Stimulated activated CD4-positive, alpha-beta T cell treated with anti-CD3 and anti-CD28 coated beads, Interleukin-2, amount 100 ng/mL, for 24 hours (primary cell): ENCODE results near the gene LRP1-AS.

Experiments used
- DNase-seq, 2 donors: peaks; one replicate each; pipeline ENCODE4 v3.0.0-alpha.2; 2020

The LRP1-AS gene

GRCh38 chr12:57146961-57147944 lies at the start of gene LRP1-AS:
Gene LRP1-AS (minus strand): TSS chr12:57147619.
- no peak for DNase-seq

- DNase-seq = no peak
Observed at GRCh38 chr12:57196956-57197355, 49.5 kb upstream of the LRP1-AS start.

- DNase-seq = no peak
Observed at GRCh38 chr12:57196439-57196838, 49.0 kb upstream of the LRP1-AS start.

GRCh38 chr12:57195611-57196371 lies 48.4 kb upstream of the LRP1-AS start:
- no peak for DNase-seq

- DNase-seq = no peak
Observed at GRCh38 chr12:57195186-57195585, 47.8 kb upstream of the LRP1-AS start.

- DNase-seq = no peak
Observed at GRCh38 chr12:57194253-57194652, 46.8 kb upstream of the LRP1-AS start.

GRCh38 chr12:57193706-57194245 lies 46.4 kb upstream of the LRP1-AS start:
- DNase-seq = no peak

- DNase-seq = no peak
Observed at GRCh38 chr12:57192920-57193319, 45.5 kb upstream of the LRP1-AS start.

- no peak for DNase-seq
Observed at GRCh38 chr12:57191410-57191809, 44.0 kb upstream of the LRP1-AS start.

GRCh38 chr12:57190821-57191220 lies 43.4 kb upstream of the LRP1-AS start:
- no peak for DNase-seq

GRCh38 chr12:57190037-57190436 lies 42.6 kb upstream of the LRP1-AS start:
- no peak for DNase-seq

GRCh38 chr12:57188090-57188425 lies 40.6 kb upstream of the LRP1-AS start:
- no peak for DNase-seq

GRCh38 chr12:57187222-57188089 lies 40.0 kb upstream of the LRP1-AS start:
- no peak for DNase-seq

GRCh38 chr12:57185906-57186508 lies 38.6 kb upstream of the LRP1-AS start:
- DNase-seq = no peak

GRCh38 chr12:57185403-57185802 lies 38.0 kb upstream of the LRP1-AS start:
- DNase-seq = no peak

- DNase-seq = no peak
Observed at GRCh38 chr12:57183939-57184725, 36.7 kb upstream of the LRP1-AS start.

- DNase-seq = peak; percentile 88
Observed at GRCh38 chr12:57182918-57183575, 35.6 kb upstream of the LRP1-AS start.

GRCh38 chr12:57181561-57182155 lies 34.2 kb upstream of the LRP1-AS start:
- no peak for DNase-seq

- no peak for DNase-seq
Observed at GRCh38 chr12:57181072-57181471, 33.7 kb upstream of the LRP1-AS start.

GRCh38 chr12:57180321-57180989 lies 33.0 kb upstream of the LRP1-AS start:
- no peak for DNase-seq
